GM12892 (cell line): ENCODE data around the gene THRB.

Experiments used
- POLR2A ChIP-seq: IDR thresholded peaks from 2 replicates; pipeline ENCODE4 v1.6.1; 2011; ENCODE audit warnings: low read depth, low read length, control low read depth
- POLR2AphosphoS5 ChIP-seq: IDR thresholded peaks from 2 replicates; pipeline ENCODE4 v1.6.1; 2011; ENCODE audit warnings: low read depth, low read length, control low read depth
- TAF1 ChIP-seq: IDR thresholded peaks from 2 replicates; pipeline ENCODE4 v1.6.1; 2011; ENCODE audit warnings: low read depth, mild to moderate bottlenecking, control low read depth, low read length, borderline replicate concordance

DNA sequence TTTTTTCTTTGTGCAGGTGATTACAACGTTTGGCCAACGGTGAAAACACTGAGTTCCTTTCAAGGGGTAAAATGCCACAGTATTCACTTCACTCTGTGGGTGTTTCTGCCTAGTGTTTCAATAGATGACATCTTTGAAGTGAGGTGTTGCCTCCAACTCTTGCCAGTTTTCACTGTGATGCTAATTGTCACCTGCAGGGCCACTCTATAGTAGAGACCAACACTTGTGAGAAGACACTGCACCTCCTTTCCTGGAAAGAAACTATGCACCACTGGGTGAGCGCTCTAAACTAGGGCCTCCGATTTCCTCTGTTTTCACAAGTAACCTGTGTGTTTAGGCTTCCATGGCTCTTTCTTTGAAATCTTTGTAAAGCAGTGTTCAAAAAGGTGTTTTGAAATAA, 98.3 kb downstream of the THRB start:
- no peak for TF ChIP-seq POLR2A
- no peak for TF ChIP-seq POLR2AphosphoS5
- no peak for TF ChIP-seq TAF1
